ENCODE data around the gene ALOX12B.
"Not testable (repeated sequence)": the region's sequence is repeated elsewhere in the genome, so short reads cannot be mapped to it uniquely, and the experiment has no call there.

Gene ALOX12B

DNA sequence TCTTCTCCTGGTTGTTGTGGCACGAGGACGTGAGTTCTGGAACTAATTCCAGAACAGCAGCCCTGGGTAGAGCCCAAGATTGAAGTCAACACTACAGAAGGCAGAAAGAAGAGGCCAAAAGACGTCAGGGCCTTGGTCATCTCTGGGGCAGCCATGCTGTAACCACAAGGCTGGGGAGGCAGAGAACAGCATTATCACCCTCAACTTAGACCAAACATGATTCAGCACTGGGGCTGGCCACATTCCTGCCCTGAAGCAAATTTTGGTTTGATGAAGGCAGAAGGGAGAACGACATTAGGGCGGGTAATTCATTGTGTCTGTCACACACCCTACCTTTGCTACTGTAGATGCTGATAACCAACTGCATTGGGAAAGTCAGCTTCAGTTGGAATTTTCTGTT is 58.4 kb downstream of the ALOX12B start:
- H3K9me3 ChIP-seq (ENCODE audit: low read length), result no peaks in the 10 kb centered on the region
- H3K27me3 ChIP-seq (ENCODE audit: control insufficient read depth in 1 of 2, insufficient read depth in 2 of 2, low read length in 2 of 2), result peaks cover 0 to 3% of the 10 kb centered on the region in 2 donors
- no peak overlapping the region for H3K9ac ChIP-seq (ENCODE audit: low read length)
- no peak overlapping the region for H3K4me3 ChIP-seq (ENCODE audit: low read depth in 1 of 2, low read length in 2 of 2)
- H3K4me1 ChIP-seq (ENCODE audit: insufficient read depth, low read length), result no peaks in the 10 kb centered on the region
- H3K36me3 ChIP-seq (ENCODE audit: insufficient read depth, low read length), result no peaks in the 10 kb centered on the region
- H3K27ac ChIP-seq (ENCODE audit: low read depth, low read length), result no peak overlapping the region

DNA sequence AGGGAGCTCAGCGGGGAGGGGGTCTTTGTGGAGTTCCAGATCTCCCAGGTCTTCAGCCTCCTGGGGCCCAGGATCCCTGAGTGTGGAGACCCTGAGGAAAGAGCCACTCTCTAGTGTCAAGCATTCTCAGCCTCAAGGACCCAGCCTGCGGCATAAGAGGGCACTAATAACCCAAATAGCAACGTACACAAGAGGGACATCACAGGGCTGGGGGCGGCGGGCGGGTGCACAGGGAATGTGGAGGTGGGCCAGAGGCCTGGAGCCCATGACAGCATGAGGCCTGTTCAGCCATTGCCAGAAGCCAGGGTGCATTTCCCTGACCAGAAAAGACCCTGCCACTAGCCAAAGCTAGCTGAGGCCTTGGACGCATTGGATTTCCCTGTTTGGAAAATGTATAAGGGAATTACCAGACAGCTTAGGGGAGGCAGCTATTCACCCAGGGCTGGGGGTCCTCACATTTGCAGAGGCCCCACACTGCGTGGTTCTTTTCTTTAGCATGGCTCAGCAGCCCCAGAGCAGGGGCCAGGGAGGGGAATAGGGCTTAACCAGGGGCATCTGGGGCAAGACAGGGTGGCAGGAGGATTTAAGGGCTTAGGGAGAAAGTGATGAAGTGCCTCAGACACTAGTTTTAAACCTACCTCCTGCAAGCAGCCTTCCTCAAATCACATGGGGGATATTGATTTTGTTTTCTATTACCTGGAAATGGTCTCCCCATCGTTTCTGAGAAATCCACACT is 62.2 kb downstream of the ALOX12B start:
- H3K27ac ChIP-seq (ENCODE audit: low read depth, low read length), result no peak overlapping the region
- H3K4me3 ChIP-seq (ENCODE audit: low read depth in 1 of 2, low read length in 2 of 2), result no peak overlapping the region
- H3K9me3 ChIP-seq (ENCODE audit: low read length), result no peaks in the 10 kb centered on the region
- H3K9ac ChIP-seq (ENCODE audit: low read length), result no peak overlapping the region
- no peaks in the 10 kb centered on the region for H3K4me1 ChIP-seq (ENCODE audit: insufficient read depth, low read length)
- H3K36me3 ChIP-seq (ENCODE audit: insufficient read depth, low read length), result no peaks in the 10 kb centered on the region
- H3K27me3 ChIP-seq (ENCODE audit: control insufficient read depth in 1 of 2, insufficient read depth in 2 of 2, low read length in 2 of 2), result no peaks in the 10 kb centered on the region

GRCh38 chr17:8024161-8024560 is 63.4 kb downstream of the ALOX12B start:
- H3K9me3 ChIP-seq (ENCODE audit: low read length); H3K9ac ChIP-seq (ENCODE audit: low read length); H3K4me1 ChIP-seq (ENCODE audit: insufficient read depth, low read length); H3K4me3 ChIP-seq (ENCODE audit: low read depth in 1 of 2, low read length in 2 of 2); H3K36me3 ChIP-seq (ENCODE audit: insufficient read depth, low read length); H3K27ac ChIP-seq (ENCODE audit: low read depth, low read length); H3K27me3 ChIP-seq (ENCODE audit: control insufficient read depth in 1 of 2, insufficient read depth in 2 of 2, low read length in 2 of 2): not testable (repeated sequence)

All from muscle layer of colon (tissue), 2 donors.